ENCODE data around the gene CYTH2.

CYTH2 gene

GRCh38 chr19:48496959-48497727 is 28.0 kb downstream of the CYTH2 start:
- DNase-seq (ENCODE audit: low read depth), result no peak

- DNase-seq (ENCODE audit: low read depth), result no peak
These were observed 28.8 kb downstream of the CYTH2 start for GRCh38 chr19:48497728-48498594.

GRCh38 chr19:48498595-48499311 is 29.6 kb downstream of the CYTH2 start:
- no peak for DNase-seq (ENCODE audit: low read depth)

- no peak for DNase-seq (ENCODE audit: low read depth)
These were observed 30.3 kb downstream of the CYTH2 start for GRCh38 chr19:48499316-48500090.

- DNase-seq (ENCODE audit: low read depth), result no peak
These were observed 31.8 kb downstream of the CYTH2 start for GRCh38 chr19:48500830-48501493.

GRCh38 chr19:48501494-48502349 is 32.6 kb downstream of the CYTH2 start:
- DNase-seq (ENCODE audit: low read depth), result no peak

GRCh38 chr19:48502350-48503018 is 33.3 kb downstream of the CYTH2 start:
- no peak for DNase-seq (ENCODE audit: low read depth)

- no peak for DNase-seq (ENCODE audit: low read depth)
These were observed 37.1 kb downstream of the CYTH2 start for GRCh38 chr19:48506138-48506733.

GRCh38 chr19:48507911-48508439 is 38.8 kb downstream of the CYTH2 start:
- no peak for DNase-seq (ENCODE audit: low read depth)

GRCh38 chr19:48508729-48509411 is 39.7 kb downstream of the CYTH2 start:
- no peak for DNase-seq (ENCODE audit: low read depth)

GRCh38 chr19:48509467-48510194 is 40.5 kb downstream of the CYTH2 start:
- DNase-seq (ENCODE audit: low read depth), result no peak

GRCh38 chr19:48510421-48511268 is 41.5 kb downstream of the CYTH2 start:
- peak; percentile 69 for DNase-seq (ENCODE audit: low read depth)

GRCh38 chr19:48511321-48511731 is 42.2 kb downstream of the CYTH2 start:
- no peak for DNase-seq (ENCODE audit: low read depth)

GRCh38 chr19:48511800-48512503 is 42.8 kb downstream of the CYTH2 start, which contains the start of gene LMTK3:
Gene LMTK3, minus strand, starts transcription at chr19:48511835. Its CDS starts 259 bp downstream, at chr19:48511576.
- peak; percentile 61 for DNase-seq (ENCODE audit: low read depth)

GRCh38 chr19:48512504-48513288 is 43.5 kb downstream of the CYTH2 start:
- DNase-seq (ENCODE audit: low read depth), result no peak

Data from stimulated activated CD8-positive, alpha-beta memory T cell treated with anti-CD3 and anti-CD28 coated beads, Interleukin-15, amount 100 ng/mL, for 1 hour (primary cell).